ENCODE results near the gene SIL1. TPM values are rescaled to one million over a fixed set of nuclear protein-coding genes. Genes with fewer than 3 reads are reported as not detected.

The SIL1 gene
- total and polyA plus RNA-seq, 10 donors = 23.4 to 42.3 (median 32.6) TPM

DNA sequence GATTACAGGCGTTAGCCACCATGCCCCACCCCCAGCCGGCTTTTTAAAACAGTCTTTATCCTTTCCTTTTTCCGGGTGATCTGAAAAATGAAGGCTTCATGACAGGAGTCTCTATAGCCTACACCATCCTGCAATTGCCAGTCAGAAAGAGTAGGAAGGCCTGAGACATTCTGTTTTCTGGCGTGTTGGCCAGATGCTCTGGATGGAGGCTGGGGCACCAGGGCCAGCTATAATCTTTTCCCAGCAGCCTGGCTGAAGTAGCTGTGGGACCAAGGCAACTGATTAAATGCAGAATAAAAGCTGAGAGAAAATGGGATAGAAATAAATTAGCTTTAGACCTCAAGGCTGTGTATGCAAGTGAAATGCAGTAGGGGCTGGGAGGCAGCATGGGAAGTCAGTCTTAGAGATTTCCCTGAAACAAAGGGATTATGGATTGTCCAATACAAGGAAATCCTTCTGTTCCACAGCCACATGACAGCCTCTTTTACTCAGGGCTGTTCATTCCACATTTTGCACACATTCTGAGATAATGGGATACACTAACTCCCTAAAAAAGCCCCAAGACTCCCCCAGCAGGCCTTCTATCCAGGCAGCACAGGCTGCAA is 207.1 kb downstream of the SIL1 start:
- TF ChIP-seq POLR2AphosphoS5 (IDR thresholded peaks at IDR 0.05) (no peak), POLR2A (IDR thresholded peaks at IDR 0.05) (no peak)
- TF ChIP-seq, protein P1, sequence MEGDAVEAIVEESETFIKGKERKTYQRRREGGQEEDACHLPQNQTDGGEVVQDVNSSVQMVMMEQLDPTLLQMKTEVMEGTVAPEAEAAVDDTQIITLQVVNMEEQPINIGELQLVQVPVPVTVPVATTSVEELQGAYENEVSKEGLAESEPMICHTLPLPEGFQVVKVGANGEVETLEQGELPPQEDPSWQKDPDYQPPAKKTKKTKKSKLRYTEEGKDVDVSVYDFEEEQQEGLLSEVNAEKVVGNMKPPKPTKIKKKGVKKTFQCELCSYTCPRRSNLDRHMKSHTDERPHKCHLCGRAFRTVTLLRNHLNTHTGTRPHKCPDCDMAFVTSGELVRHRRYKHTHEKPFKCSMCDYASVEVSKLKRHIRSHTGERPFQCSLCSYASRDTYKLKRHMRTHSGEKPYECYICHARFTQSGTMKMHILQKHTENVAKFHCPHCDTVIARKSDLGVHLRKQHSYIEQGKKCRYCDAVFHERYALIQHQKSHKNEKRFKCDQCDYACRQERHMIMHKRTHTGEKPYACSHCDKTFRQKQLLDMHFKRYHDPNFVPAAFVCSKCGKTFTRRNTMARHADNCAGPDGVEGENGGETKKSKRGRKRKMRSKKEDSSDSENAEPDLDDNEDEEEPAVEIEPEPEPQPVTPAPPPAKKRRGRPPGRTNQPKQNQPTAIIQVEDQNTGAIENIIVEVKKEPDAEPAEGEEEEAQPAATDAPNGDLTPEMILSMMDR (IDR thresholded peaks at IDR 0.05 in 8 of 11, conservative IDR thresholded peaks at IDR 0.05 in 3 of 11) = no peak
- DNase-seq = no peak
- H3K9me3 ChIP-seq = peaks cover 0 to 3% (median 0%) of the 10 kb centered on the region in 8 donors
- 93 to 97% (median 95%) methylated on average over 4 of the region's 4 CpGs for WGBS, 5 donors
- H3K27ac ChIP-seq = no peak overlapping the region
- H3K4me1 ChIP-seq = no peaks in the 10 kb centered on the region
- no peaks in the 10 kb centered on the region for H3K27me3 ChIP-seq (replicated peaks in 1 of 7)
- intact Hi-C loops (cut with DNase I; ENCODE audit: low total_unique reads) = no loop called here
- H3K36me3 ChIP-seq = no peaks in the 10 kb centered on the region
- H3K4me3 ChIP-seq = no peak overlapping the region

DNA sequence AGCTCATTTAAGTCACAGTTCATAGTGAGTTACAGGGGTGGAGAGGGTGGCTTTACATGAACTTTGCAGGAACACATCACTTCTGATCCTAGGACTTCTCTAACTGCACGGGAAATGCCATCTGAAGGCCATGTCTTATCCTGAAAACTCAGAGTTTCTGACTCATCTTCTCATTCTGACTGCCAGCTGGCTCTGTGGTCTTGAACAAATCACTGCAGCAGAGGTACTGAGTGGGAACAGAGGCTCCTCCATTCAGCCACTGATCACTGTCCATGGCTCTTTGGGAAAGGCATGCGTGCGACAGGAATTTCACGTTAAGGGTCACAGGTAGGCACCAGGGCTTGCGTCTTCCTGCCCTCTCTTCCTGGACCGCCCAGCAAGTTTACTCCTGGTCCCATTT is 208.4 kb downstream of the SIL1 start:
- H3K27ac ChIP-seq = no peak overlapping the region
- peaks cover 0 to 6% (median 0%) of the 10 kb centered on the region in 6 donors for H3K4me1 ChIP-seq
- DNase-seq = no peak
- no peaks in the 10 kb centered on the region for H3K36me3 ChIP-seq
- WGBS, 5 donors = 78 to 87% (median 84%) methylated on average over 6 of the region's 6 CpGs
- H3K9me3 ChIP-seq = no peaks in the 10 kb centered on the region
- no peak overlapping the region for H3K4me3 ChIP-seq
- TF ChIP-seq POLR2A (IDR thresholded peaks at IDR 0.05) (no peak), POLR2AphosphoS5 (IDR thresholded peaks at IDR 0.05) (no peak)
- TF ChIP-seq, protein P1 (IDR thresholded peaks at IDR 0.05 in 8 of 11, conservative IDR thresholded peaks at IDR 0.05 in 3 of 11) = no peak
- intact Hi-C loops (cut with DNase I; ENCODE audit: low total_unique reads) = no loop called here
- H3K27me3 ChIP-seq (replicated peaks in 1 of 7) = no peaks in the 10 kb centered on the region

DNA sequence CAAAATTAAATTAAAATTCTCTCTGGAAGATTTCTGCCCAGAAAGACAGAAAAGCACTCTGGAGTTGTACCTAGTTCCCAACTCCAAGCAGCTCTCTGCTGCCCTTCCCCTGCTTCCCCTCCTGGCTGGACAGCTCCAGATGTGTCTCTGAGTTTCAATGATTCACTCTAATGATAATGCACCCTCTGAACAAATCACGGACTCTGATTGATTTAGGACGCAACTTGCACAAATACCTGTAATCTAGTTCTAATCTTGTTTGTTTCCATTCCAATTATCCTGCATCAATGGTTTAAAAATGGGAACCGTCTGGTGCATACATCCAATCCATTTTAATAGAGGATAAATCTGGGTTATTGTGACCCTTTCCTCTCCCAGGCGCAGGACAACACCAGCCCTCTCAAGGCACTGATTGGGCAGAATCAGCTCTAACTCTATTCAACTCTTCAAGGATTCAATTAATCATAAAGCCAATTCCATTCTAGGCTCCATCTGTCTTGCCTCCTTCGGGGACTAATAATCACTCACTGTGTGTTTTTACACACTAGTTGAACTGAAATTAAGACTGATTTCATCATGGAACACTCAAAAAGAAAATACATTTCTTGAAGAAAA is 211.9 kb downstream of the SIL1 start:
- peaks cover 0 to 6% (median 2%) of the 10 kb centered on the region in 6 donors for H3K4me1 ChIP-seq
- H3K36me3 ChIP-seq = peaks cover 0 to 7% (median 0%) of the 10 kb centered on the region in 6 donors
- 95 to 98% (median 96%) methylated on average over 5 of the region's 5 CpGs for WGBS, 5 donors
- TF ChIP-seq, protein P1 (IDR thresholded peaks at IDR 0.05 in 8 of 11, conservative IDR thresholded peaks at IDR 0.05 in 3 of 11) = no peak
- TF ChIP-seq POLR2AphosphoS5 (IDR thresholded peaks at IDR 0.05) = no peak
- TF ChIP-seq POLR2A (IDR thresholded peaks at IDR 0.05) = no peak
- no peak overlapping the region for H3K27ac ChIP-seq
- no peak overlapping the region for H3K4me3 ChIP-seq
- intact Hi-C loops (cut with DNase I; ENCODE audit: low total_unique reads) = no loop called here
- no peaks in the 10 kb centered on the region for H3K9me3 ChIP-seq
- H3K27me3 ChIP-seq (replicated peaks in 1 of 7) = no peaks in the 10 kb centered on the region
- DNase-seq = no peak

DNA sequence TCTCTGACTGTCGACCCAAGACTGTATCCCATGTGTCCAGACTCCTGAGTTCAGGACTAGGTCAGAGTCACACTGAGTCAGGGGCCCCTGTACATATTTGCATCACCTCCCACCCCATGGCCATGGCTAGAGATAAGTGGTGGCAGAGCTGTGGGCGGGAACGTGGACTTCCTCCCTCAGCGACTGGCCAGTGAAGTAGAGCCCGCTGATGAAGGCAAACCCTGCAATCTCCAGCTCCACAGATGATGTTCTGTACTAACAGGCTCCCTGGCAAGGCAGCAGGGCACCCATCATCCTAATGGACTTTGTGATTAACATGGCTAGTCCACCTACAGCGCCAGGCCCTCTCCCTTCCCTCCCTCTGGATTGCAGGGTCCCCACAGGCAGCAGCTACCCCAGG is 212.5 kb downstream of the SIL1 start:
- Histone ChIP-seq H3K36me3 (peaks cover 0 to 7% (median 0%) of the 10 kb centered on the region in 6 donors), H3K4me1 (peaks cover 0 to 6% (median 2%) of the 10 kb centered on the region in 6 donors), H3K27ac (no peak overlapping the region), H3K9me3 (no peaks in the 10 kb centered on the region), H3K4me3 (no peak overlapping the region), H3K27me3 (replicated peaks in 1 of 7) (no peaks in the 10 kb centered on the region)
- no peak for DNase-seq
- 58 to 82% (median 69%) methylated on average over 4 to 6 of the region's 6 CpGs for WGBS, 5 donors
- intact Hi-C loops (cut with DNase I; ENCODE audit: low total_unique reads) = no loop called here
- TF ChIP-seq, protein P1 (IDR thresholded peaks at IDR 0.05 in 8 of 11, conservative IDR thresholded peaks at IDR 0.05 in 3 of 11) = no peak
- no peak for TF ChIP-seq POLR2A (IDR thresholded peaks at IDR 0.05)
- TF ChIP-seq POLR2AphosphoS5 (IDR thresholded peaks at IDR 0.05) = no peak

Measured in spleen (tissue), 11 donors.